ENCODE results near the gene CXXC5.

Gene CXXC5

DNA sequence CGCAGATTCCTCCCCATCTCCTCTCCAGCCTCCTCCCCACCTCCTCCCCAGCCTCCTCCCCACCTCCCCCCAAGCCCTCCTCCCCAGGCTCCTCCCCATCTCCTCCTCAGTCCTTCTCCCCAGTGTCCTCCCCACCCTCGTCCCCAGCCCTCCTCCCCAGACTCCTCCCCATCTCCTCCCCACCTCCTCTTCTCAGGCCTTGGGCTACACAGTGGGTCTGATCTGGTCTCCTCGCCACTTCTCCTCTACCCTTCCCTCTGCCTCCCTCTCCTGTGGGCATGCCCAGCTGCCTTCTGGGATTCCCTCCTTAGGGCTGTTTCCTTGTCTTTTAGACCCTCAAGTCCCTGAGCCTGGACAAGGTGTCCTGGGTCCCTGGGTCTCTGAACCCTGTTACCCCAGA, 28.3 kb downstream of the CXXC5 start:
- CTCF ChIA-PET = interaction anchor here (0.9 to 5.6 kb wide), 5 partner anchors 15 to 99 kb away, joined by 3 to 35 read pairs (median 3); no protein-coding TSS in a partner anchor
- no peak for DNase-seq (ENCODE audit: extremely low spot score)
- POLR2A ChIA-PET = no interaction called here
- no peak for TF ChIP-seq CTCF (IDR thresholded peaks at IDR 0.05; ENCODE audit: control extremely low read depth, extremely low read depth, low read depth, missing control alignments)

DNA sequence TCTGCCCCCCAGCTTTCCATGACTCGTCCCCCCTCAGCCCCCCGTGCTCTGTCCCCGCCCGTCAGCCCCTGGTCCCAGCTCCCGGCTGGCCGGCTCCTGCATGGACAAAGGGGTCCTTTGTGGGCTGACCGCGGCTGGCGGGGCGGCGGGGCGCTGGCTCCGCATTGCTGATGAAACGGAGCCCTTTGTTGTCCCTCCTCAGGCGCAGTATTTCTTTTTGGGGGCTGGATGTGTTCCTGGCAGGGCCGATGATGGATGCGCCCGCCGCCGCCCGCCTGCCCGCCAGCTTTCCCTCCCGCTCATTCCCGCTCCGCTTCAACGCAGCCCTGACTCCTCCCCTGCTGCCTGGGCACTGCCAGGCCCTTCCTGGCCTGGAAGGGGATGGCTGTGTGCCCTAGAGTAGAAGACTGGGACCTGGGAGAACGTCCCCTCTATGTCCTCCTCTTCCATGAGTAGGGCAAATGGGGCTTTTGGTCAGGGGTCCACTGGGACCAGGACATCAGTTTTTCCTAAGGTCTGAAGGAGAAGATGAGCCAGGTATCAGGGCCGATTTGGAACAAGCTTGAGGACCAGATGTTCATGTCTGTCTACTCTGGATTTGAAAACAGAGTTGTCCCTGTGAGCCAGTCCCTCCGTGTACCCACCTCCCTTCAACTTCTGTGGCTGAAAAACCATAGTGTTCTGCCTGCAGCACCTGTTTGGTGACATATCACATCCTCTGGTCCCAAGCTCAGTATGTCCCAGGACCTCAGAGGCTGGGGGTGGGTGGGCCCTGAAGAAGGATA, 29.0 kb downstream of the CXXC5 start:
- no peak for TF ChIP-seq CTCF (IDR thresholded peaks at IDR 0.05; ENCODE audit: control extremely low read depth, extremely low read depth, low read depth, missing control alignments)
- ChIA-PET POLR2A (no interaction called here), CTCF (interaction anchor here (0.9 to 5.6 kb wide), 8 partner anchors 11 to 110 kb away, joined by 3 to 35 read pairs (median 4); no protein-coding TSS in a partner anchor)
- no peak for DNase-seq (ENCODE audit: extremely low spot score)

DNA sequence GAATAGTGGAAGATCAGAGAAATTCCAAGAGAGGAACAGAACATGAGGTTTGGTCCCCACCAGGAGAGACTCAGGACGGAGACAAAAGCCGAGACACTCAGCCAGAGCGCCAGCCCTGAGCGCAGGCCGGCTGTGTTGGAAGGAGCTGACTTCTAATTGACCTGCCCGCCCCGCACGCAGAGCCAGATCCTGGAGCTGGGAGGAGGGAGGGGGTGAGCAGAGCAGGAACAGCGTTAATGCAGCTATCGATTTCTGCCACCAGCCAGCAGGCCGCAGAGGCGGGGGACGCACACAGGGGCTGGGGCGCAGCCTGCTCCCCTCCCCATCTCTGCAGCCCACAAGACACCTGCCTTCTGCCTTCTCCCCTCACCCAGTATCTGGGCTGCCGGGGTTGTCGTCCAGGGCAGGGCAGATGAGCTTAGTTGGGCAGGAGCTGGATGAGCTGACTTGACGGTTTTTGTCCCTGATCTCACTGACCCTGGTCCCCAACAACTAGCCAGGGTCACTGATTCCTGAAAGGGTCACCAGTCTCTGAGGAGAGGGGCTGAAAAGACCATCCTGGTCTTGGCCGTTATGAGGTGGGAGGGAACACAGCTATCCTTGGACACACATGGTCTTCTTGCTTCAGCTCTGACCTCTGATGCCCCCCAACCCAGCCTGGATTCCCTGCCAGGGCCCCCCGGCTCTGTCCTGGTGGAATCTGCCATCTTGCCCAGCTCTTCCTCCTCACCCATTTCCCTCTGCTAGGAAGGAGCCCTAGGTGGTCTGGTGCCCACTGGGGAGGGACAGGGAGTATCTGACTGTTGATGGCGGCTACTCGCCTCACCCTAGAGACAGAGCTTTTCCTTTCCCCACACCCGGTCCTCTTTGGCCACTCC, 29.8 kb downstream of the CXXC5 start:
- TF ChIP-seq CTCF (IDR thresholded peaks at IDR 0.05; ENCODE audit: control extremely low read depth, extremely low read depth, low read depth, missing control alignments) = no peak
- ChIA-PET POLR2A (interaction anchor here (0.5 kb wide), 1 partner anchor 437 kb away, joined by 4 read pairs; no protein-coding TSS in a partner anchor), CTCF (interaction anchor here (0.8 to 5.6 kb wide), 11 partner anchors 8 to 109 kb away, joined by 3 to 35 read pairs (median 3); no protein-coding TSS in a partner anchor)
- DNase-seq (ENCODE audit: extremely low spot score) = no peak

- ChIA-PET POLR2A (no interaction called here), CTCF (interaction anchor here (0.8 to 5.6 kb wide), 7 partner anchors 8 to 87 kb away, joined by 3 to 35 read pairs (median 4); no protein-coding TSS in a partner anchor)
- TF ChIP-seq CTCF (IDR thresholded peaks at IDR 0.05; ENCODE audit: control extremely low read depth, extremely low read depth, low read depth, missing control alignments) = no peak
- no peak for DNase-seq (ENCODE audit: extremely low spot score)
Observed at GRCh38 chr5:139678751-139679750, 30.9 kb downstream of the CXXC5 start.

DNA sequence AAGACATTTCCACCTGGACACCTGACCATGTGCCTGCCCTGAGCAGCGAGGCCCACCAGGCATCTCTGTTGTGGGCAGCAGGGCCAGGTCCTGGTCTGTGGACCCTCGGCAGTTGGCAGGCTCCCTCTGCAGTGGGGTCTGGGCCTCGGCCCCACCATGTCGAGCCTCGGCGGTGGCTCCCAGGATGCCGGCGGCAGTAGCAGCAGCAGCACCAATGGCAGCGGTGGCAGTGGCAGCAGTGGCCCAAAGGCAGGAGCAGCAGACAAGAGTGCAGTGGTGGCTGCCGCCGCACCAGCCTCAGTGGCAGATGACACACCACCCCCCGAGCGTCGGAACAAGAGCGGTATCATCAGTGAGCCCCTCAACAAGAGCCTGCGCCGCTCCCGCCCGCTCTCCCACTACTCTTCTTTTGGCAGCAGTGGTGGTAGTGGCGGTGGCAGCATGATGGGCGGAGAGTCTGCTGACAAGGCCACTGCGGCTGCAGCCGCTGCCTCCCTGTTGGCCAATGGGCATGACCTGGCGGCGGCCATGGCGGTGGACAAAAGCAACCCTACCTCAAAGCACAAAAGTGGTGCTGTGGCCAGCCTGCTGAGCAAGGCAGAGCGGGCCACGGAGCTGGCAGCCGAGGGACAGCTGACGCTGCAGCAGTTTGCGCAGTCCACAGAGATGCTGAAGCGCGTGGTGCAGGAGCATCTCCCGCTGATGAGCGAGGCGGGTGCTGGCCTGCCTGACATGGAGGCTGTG, 32.4 kb downstream of the CXXC5 start:
- ChIA-PET POLR2A (interaction anchor here (0.6 kb wide), 1 partner anchor 737 kb away, joined by 4 read pairs; no protein-coding TSS in a partner anchor), CTCF (interaction anchor here (0.8 to 17.8 kb wide), 2 partner anchors 10 to 45 kb away, joined by 3 to 288 read pairs; no protein-coding TSS in a partner anchor)
- no peak for TF ChIP-seq CTCF (IDR thresholded peaks at IDR 0.05; ENCODE audit: control extremely low read depth, extremely low read depth, low read depth, missing control alignments)
- no peak for DNase-seq (ENCODE audit: extremely low spot score)

All from GM10248 (cell line).